DND-41 (cell line): ENCODE results near the gene ESYT2.

ENCODE experiments used
- ATAC-seq: fragments of 200-7000 bp; cut with Tn5 transposase; 3 replicates; pipeline ENCODE4 v1.9.1; 2021; ENCODE audit warnings: low read depth; ENCODE audit not compliant: insufficient read depth
- DNase-seq: peaks from one replicate; pipeline ENCODE4 v3.0.0-alpha.2; 2020
- H2AFZ ChIP-seq: 2 replicates; pipeline ENCODE4 v1.6.0; 2012; ENCODE audit warnings: low read depth, low read length
- H3K27ac ChIP-seq: 2 replicates; pipeline ENCODE4 v1.5.1; 2012; ENCODE audit warnings: low read length, inconsistent platforms
- H3K27me3 ChIP-seq: fragments of 200-600 bp; sonication (generic); 2 replicates; pipeline ENCODE4 v1.6.0; 2012; ENCODE audit warnings: low read length, mild to moderate bottlenecking, inconsistent platforms; ENCODE audit not compliant: insufficient read depth, poor library complexity
- H3K36me3 ChIP-seq: 2 replicates; pipeline ENCODE4 v1.5.1; 2012; ENCODE audit warnings: low read length, inconsistent platforms; ENCODE audit not compliant: insufficient read depth
- H3K4me1 ChIP-seq: 2 replicates; pipeline ENCODE4 v1.5.1; 2012; ENCODE audit warnings: mild to moderate bottlenecking, low read length; ENCODE audit not compliant: insufficient read depth
- H3K4me2 ChIP-seq: 2 replicates; pipeline ENCODE4 v1.6.0; 2012; ENCODE audit warnings: mild to moderate bottlenecking, moderate library complexity, low read length, inconsistent platforms; ENCODE audit not compliant: insufficient read depth
- H3K4me3 ChIP-seq, 2 experiments: fragments of 200-600 bp in 1 of 2; shearing (Covaris generic) in 1 of 2; 2 replicates each; pipeline ENCODE4 v1.5.1; 2012 to 2016; ENCODE audit warnings: inconsistent platforms in 2 of 2, low read length in 2 of 2, mild to moderate bottlenecking in 2 of 2, low read depth in 1 of 2, moderate library complexity in 1 of 2
- H3K79me2 ChIP-seq: 2 replicates; pipeline ENCODE4 v1.6.0; 2012; ENCODE audit warnings: low read length, inconsistent platforms; ENCODE audit not compliant: insufficient read depth
- H3K9ac ChIP-seq: 2 replicates; pipeline ENCODE4 v1.6.0; 2012; ENCODE audit warnings: low read depth, mild to moderate bottlenecking, inconsistent platforms, low read length, moderate library complexity
- H3K9me3 ChIP-seq: 2 replicates; pipeline ENCODE4 v1.5.1; 2012; ENCODE audit warnings: low read length, moderate library complexity, mild to moderate bottlenecking, inconsistent platforms; ENCODE audit not compliant: insufficient read depth, severe bottlenecking
- H4K20me1 ChIP-seq: 2 replicates; pipeline ENCODE4 v1.6.0; 2012; ENCODE audit warnings: low read length; ENCODE audit not compliant: insufficient read depth
- CTCF ChIP-seq: IDR thresholded peaks from 2 replicates; pipeline ENCODE4 v1.5.1; 2012; ENCODE audit warnings: borderline replicate concordance, low read length, moderate library complexity, mild to moderate bottlenecking; ENCODE audit not compliant: poor library complexity, severe bottlenecking; ENCODE audit errors: extremely low read depth
- EZH2 ChIP-seq: IDR thresholded peaks from 3 replicates; pipeline ENCODE4 v1.6.1; 2012; ENCODE audit warnings: borderline replicate concordance, low read depth, mild to moderate bottlenecking, moderate library complexity, low read length, inconsistent platforms; ENCODE audit not compliant: severe bottlenecking

Gene ESYT2

DNA sequence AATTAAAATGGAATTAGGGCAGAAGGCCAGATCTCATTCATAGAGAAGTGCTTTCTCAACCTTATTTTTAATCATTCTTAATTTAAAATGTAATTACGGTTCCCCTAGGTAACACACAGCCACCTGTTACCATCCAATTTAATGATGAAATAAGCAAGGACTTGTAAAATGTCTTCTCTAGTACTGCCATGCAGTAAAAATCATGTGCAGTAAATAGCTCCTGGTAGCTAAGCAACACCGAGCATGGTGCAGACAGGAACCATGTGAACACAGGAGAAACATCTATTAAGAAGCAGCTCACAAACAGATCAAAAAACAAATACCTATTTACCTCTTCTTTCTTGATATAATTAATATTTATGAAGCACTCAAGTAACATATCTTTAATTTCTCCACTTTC is 139.8 kb downstream of the ESYT2 start:
- no peak for ATAC-seq
- Histone ChIP-seq H3K4me1 (no peaks in the 10 kb centered on the region), H3K27ac (no peak overlapping the region), H3K4me2 (no peak overlapping the region), H2AFZ (no peak overlapping the region), H4K20me1 (peaks cover 14% of the 10 kb centered on the region; the same call in 1 of the 2 replicates), H3K9ac (no peak overlapping the region), H3K79me2 (peaks cover 36% of the 10 kb centered on the region), H3K27me3 (no peaks in the 10 kb centered on the region), H3K4me3 (no peak overlapping the region), H3K9me3 (no peaks in the 10 kb centered on the region), H3K36me3 (peaks cover 98% of the 10 kb centered on the region)
- TF ChIP-seq CTCF (no peak), EZH2 (no peak)
- no peak for DNase-seq

GRCh38 chr7:158687406-158687805 is 141.9 kb downstream of the ESYT2 start:
- H3K4me1 ChIP-seq = no peaks in the 10 kb centered on the region
- H4K20me1 ChIP-seq = peaks cover 4% of the 10 kb centered on the region; the same call in 1 of the 2 replicates
- no peak for DNase-seq
- peaks cover 97% of the 10 kb centered on the region for H3K36me3 ChIP-seq
- no peaks in the 10 kb centered on the region for H3K27me3 ChIP-seq
- no peak overlapping the region for H3K4me3 ChIP-seq
- H3K4me2 ChIP-seq = no peak overlapping the region
- H3K9ac ChIP-seq = no peak overlapping the region
- peaks cover 17% of the 10 kb centered on the region for H3K79me2 ChIP-seq
- H3K9me3 ChIP-seq = no peaks in the 10 kb centered on the region
- H3K27ac ChIP-seq = no peak overlapping the region
- no peak overlapping the region for H2AFZ ChIP-seq
- peak; percentile 35; the same call in 1 of the 3 replicates for ATAC-seq
- TF ChIP-seq EZH2 = no peak
- no peak for TF ChIP-seq CTCF

- no peak overlapping the region for H2AFZ ChIP-seq
- H3K27ac ChIP-seq = no peak overlapping the region
- peaks cover 4% of the 10 kb centered on the region; the same call in 1 of the 2 replicates for H4K20me1 ChIP-seq
- H3K9ac ChIP-seq = no peak overlapping the region
- no peak overlapping the region for H3K4me3 ChIP-seq
- ATAC-seq (no peak), DNase-seq (no peak)
- peaks cover 9% of the 10 kb centered on the region for H3K79me2 ChIP-seq
- TF ChIP-seq EZH2 (no peak), CTCF (no peak)
- H3K4me1 ChIP-seq = no peaks in the 10 kb centered on the region
- peaks cover 96% of the 10 kb centered on the region for H3K36me3 ChIP-seq
- H3K4me2 ChIP-seq = no peak overlapping the region
- no peaks in the 10 kb centered on the region for H3K9me3 ChIP-seq
- H3K27me3 ChIP-seq = no peaks in the 10 kb centered on the region
Measured at GRCh38 chr7:158685693-158686092, 143.6 kb downstream of the ESYT2 start.

DNA sequence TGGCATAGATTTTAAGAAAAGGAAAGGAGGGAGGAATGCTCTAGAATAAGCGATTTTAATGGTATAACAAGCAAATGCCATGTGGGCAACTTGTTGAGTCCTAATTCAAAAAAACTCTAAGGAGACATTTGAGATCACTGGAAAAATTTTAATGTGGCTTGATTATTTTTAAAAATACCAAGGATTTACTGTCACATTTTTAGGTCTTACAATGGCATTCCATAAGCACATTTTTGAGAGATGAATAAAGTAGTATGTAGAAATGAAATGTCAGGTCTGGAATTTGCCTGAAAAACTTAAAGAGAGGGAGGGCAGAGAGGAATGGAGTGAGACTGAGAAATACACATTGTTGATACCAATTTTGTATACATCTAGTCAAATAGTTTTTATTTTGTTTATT is 145.0 kb downstream of the ESYT2 start:
- H3K27ac ChIP-seq = no peak overlapping the region
- peaks cover 4% of the 10 kb centered on the region; the same call in 1 of the 2 replicates for H4K20me1 ChIP-seq
- no peak overlapping the region for H3K9ac ChIP-seq
- no peaks in the 10 kb centered on the region for H3K9me3 ChIP-seq
- no peaks in the 10 kb centered on the region for H3K27me3 ChIP-seq
- no peaks in the 10 kb centered on the region for H3K4me1 ChIP-seq
- DNase-seq = no peak
- H3K36me3 ChIP-seq = peaks cover 96% of the 10 kb centered on the region
- H3K79me2 ChIP-seq = peaks cover 7% of the 10 kb centered on the region
- no peak overlapping the region for H3K4me2 ChIP-seq
- H2AFZ ChIP-seq = no peak overlapping the region
- TF ChIP-seq CTCF (no peak), EZH2 (no peak)
- H3K4me3 ChIP-seq = no peak overlapping the region
- ATAC-seq = no peak
